GM12874 (cell line): ENCODE data around the gene APCDD1L.

Experiments
- CTCF ChIP-seq: IDR thresholded peaks from 2 replicates; pipeline ENCODE4 v1.5.1; 2011; ENCODE audit warnings: low read depth, mild to moderate bottlenecking, control low read depth, low read length, moderate library complexity; ENCODE audit not compliant: insufficient read depth

The APCDD1L gene

DNA sequence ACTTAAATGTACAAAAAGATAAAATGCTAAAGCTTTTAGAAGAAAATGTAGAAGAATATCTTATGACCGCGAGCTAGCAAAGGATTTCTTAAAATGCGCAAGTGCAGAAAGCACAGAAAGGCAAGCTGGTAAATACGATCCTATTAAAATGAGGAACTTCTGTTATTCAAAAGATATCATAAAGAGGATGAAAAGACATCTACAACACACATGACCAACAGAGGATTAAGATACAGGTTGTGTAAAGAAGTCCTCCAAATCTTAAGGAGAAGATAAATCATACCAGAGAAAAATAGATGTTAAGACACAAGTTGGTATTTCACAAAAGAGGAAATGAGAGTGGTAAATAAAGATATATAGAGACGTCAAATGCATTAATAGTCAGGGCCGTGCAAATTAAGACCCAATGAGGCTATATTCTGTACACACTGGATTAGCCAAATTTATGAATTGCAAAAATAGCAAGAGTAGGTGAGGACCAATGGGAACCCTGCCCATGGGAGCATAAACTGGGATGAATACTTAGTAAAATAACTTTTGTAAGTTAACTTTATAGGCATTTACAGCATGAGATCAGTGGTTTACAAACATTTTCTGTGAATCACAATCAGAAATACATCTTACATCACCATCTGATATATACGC, 23.0 kb downstream of the APCDD1L start:
- TF ChIP-seq CTCF = no peak

DNA sequence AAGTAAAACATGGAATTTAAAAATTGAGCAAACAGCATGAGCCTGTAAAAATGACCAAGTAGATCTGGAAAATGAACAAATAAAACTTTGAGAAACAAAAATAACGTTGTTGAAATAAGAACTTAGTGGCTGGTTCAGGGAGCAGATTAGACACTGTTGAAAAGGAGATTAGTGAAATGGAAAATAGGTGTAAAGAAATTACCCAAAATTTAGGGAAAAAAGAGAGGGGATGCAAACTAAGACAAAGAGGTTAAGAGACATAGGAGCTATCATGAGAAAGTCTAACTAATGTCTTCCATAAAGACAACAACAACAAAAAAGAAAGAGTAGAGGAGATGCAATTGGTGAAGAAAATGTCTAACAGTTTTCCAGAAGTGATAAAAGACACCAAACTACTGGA, 29.0 kb downstream of the APCDD1L start:
- TF ChIP-seq CTCF = no peak

DNA sequence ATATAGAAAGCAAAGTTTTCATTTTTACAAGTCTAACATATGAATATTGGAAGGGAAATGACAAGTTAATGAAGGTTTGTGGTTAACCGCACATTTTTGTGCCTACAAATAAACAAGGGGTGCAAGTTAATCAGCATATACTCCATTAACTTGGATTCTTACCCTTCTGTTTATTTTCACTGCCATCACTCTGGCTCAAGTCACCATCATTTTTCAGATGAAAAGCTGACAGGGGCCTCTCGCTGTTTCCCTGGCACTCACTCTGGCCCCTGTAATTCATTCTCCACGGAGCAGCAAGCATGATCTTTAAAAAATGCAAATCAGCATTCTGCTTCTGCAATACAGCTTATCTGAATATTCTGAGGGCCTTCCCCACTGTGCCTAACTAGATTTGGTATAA, 29.8 kb downstream of the APCDD1L start:
- no peak for TF ChIP-seq CTCF

DNA sequence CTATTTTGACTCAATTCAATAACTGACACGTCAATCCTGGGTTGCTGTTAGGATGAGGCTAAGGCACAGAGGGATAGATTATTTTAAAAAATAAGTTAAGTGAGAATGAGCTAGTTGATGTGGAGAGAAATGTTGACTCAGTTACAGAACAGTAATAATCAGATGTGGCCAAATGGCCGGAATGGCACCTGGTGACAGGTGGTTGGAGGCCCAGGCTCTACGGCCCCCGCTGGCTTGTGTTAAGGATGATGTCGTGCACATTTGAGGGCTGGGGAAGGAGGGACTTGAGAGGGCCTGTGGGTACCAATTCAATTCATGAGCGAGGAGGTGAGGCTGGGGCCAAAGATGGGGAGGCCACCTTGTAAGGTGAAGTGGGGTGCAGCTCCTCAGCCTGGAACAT, 31.7 kb downstream of the APCDD1L start:
- TF ChIP-seq CTCF = no peak

DNA sequence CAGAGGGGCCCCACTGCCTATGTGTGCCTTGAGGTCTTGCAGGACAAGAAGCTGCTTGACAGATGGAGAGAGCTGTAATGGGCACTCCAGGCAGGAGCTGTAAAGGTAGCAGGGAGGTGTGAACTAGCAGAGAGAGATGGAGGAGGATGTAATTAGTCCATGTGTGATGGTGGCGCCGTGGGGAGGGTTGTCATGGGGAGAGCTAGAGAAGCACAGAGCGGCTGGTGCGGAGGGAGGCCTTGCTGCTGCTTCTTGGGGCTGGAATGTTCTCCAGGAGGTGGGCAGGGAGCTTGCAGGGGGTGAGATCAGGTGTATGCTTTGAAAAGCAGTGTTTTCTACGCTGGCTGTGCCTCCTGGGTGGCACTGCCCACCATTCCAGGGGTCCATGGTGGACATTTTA, 32.1 kb downstream of the APCDD1L start:
- TF ChIP-seq CTCF = no peak

DNA sequence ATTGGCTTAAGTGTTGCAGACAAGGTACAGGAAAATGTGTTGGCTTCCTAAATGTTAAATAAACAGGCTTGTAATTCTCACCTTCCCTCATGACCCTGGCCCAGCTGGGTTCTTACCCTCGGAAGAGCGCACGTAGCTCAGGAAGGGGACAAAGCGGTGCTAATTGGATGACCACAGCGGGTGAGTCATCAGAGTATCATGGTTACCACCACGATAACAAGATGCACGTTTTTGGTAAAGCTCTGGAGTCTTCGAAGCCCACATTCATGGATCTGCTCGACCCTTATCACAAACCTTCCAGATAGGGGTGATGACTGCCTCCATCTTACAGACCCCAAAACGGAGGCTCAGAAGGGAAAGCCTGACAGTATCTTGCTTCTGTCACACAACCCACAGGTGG, 32.8 kb downstream of the APCDD1L start:
- TF ChIP-seq CTCF = no peak

DNA sequence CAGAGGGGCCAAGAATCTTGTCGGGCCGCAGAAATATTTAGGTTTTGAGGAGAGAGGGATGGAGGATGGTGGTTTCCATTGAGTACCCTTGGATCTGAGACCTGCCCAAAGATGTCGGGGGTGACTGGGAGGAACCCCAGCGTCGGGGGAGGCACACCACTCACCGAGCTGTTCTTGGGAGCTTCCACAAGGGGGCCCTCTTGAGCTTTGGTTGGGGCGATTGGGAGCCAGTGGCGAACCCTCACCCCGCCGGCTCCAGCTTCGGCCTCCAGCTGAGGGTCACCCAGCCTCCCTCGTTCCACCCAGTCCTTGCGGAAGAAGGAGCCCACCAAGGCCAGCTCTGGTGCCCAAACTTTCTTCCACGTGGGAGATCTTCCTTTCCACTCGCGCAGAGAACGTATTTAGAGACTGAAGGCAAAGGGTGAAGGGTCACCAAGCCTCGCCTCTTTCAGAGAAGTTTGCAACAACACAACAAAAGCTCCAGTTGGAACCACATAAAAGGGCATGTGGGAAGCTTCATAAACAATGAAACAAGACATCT, 33.6 kb downstream of the APCDD1L start:
- TF ChIP-seq CTCF = peak; percentile 26; the same call in 1 of the 2 replicates
